GM12892 (cell line): ENCODE data around the gene NAB2.
A peak's percentile ranks its signal among the peaks of the same experiment; 100 is the strongest.

ENCODE experiments used
- POLR2A ChIP-seq: IDR thresholded peaks from 2 replicates; pipeline ENCODE4 v1.6.1; 2011; ENCODE audit warnings: low read depth, low read length, control low read depth
- POLR2AphosphoS5 ChIP-seq: IDR thresholded peaks from 2 replicates; pipeline ENCODE4 v1.6.1; 2011; ENCODE audit warnings: low read depth, low read length, control low read depth
- TAF1 ChIP-seq: IDR thresholded peaks from 2 replicates; pipeline ENCODE4 v1.6.1; 2011; ENCODE audit warnings: low read depth, mild to moderate bottlenecking, control low read depth, low read length, borderline replicate concordance

DNA sequence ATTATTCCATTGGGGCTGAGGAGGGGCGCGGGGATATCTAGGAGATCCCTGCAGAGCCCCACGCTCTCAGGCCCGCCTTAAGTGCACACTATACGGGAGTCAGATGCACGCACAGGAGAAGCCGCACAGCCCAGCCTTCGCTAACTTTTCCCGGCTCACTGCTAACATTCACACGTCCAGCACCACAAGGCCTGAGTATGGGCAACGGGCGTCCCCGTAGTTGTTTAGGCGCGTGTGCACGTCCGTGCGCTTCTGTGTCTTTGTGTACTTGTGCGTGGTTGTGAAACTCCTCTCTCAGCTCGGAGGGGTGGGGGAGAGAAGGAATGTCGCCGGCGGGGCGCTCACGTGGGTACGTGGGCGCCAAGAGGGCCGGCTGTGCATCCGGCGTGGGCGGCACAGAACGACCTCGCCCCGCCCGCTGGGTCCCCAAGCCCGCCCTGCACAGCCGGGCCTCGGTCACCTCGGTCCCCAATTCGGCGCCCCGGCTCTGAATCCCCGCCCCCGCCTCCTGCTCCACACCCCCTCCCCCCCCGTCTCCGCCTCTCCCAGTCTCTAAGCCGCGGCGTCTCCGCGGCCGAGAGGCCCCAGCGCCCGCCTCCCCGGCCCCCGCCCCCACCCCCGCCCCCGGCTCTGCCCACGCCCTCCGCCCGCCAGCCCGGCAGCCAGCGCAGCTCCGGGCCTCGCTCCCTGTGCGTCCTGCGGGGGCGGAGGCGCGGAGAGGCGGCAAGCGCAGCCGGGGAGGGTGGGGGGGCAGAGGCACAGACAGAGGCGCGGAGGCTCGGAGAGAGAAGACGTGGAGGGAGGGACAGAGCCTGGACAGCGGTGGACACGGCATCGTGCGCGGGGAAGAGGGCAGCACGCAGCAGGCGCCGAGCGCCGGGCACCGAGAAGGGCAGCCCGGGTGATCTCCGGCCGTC is at the start of gene NAB2:
- TF ChIP-seq POLR2AphosphoS5 (peak; percentile 85), POLR2A (peak; percentile 78), TAF1 (peak; percentile 64; the same call in 1 of the 2 replicates)
